ENCODE measurements around the gene ALK. TPM values are rescaled to one million over a fixed set of nuclear protein-coding genes. Genes with fewer than 3 reads are reported as not detected.
"Not testable (repeated sequence)": the region's sequence is repeated elsewhere in the genome, so short reads cannot be mapped to it uniquely, and the experiment has no call there.

Gene ALK
- total RNA-seq, 2 experiments from 2014 or later, result not detected

DNA sequence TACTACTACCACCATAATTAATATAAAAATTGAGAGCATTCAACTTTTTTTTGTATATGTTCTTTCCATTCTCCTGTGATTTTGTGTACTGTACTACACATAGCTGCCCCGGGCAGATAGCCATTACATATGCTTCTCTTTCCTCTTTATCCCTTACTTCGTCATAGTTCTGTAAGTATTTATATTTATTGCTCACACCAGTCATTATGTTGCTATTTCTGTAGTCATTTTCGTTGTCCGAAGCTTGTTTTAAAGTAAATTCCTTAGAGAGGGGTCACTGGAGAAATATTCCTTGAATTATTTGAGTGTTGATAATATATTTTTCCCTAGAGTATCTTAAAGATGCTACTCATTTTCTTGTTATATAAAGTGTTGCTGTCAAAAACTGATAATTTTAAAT lies 662.2 kb downstream of the ALK start:
- Mint-ChIP-seq H3K9me3 (no peaks in the 10 kb centered on the region), H3K36me3 (no peaks in the 10 kb centered on the region), H3K27ac (no peak overlapping the region), H3K4me3 (no peak overlapping the region), H3K4me1 (no peaks in the 10 kb centered on the region), H3K27me3 (peaks cover 38% of the 10 kb centered on the region)
- POLR2A ChIA-PET, result no interaction called here
- ATAC-seq (ENCODE audit: low read depth) (no peak), DNase-seq (no peak)

DNA sequence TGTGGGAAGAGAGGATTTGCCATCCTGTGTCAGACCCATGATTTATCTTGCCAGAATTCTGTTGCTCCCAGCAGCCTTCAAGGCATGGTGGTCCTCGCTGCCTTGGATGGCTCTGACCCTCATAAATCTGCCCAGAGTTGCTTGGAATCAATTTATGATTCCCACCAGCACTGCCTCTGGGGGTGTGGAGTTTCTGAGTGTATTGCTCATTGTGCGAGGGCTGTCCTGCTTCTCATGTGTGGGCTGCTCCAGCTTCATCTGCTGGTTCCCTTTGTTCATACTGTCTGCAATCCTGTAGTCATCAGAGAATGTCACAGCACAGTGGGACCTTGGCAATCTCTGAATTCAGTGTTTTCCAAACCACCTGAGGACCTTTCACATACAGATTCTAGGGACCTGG lies 666.4 kb downstream of the ALK start:
- Mint-ChIP-seq H3K27me3 (peaks cover 29% of the 10 kb centered on the region), H3K4me1 (no peaks in the 10 kb centered on the region), H3K27ac (no peak overlapping the region), H3K36me3 (no peaks in the 10 kb centered on the region), H3K4me3 (no peak overlapping the region), H3K9me3 (no peaks in the 10 kb centered on the region)
- DNase-seq (no peak), ATAC-seq (ENCODE audit: low read depth) (no peak)
- POLR2A ChIA-PET, result no interaction called here

- H3K4me3 Mint-ChIP-seq; ATAC-seq (ENCODE audit: low read depth); POLR2A ChIA-PET; H3K4me1 Mint-ChIP-seq; H3K27ac Mint-ChIP-seq; DNase-seq; H3K9me3 Mint-ChIP-seq; H3K36me3 Mint-ChIP-seq: not testable (repeated sequence)
- H3K27me3 Mint-ChIP-seq, result peaks cover 22% of the 10 kb centered on the region
These were observed 667.7 kb downstream of the ALK start for GRCh38 chr2:29253495-29254275.

DNA sequence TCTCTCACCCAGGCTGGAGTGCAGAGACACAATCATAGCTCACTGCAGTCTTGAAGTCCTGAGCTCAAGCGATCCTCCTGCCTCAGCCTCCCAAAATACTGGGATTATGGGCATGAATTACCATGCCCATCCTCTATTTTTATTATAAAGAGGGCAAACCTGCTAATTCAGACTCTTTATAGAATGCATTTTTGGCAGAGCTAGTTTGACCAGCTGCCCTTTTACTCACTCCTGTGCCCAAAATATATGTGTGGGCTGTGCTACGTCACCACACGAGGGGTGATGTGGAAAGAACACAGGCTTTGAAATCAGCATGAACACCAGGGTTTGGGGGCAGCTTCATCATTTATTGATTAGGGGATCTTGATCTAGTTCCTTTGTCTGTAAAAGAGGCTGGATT lies 668.4 kb downstream of the ALK start:
- Mint-ChIP-seq H3K4me1 (no peaks in the 10 kb centered on the region), H3K27ac (no peak overlapping the region), H3K27me3 (peaks cover 16% of the 10 kb centered on the region), H3K4me3 (no peak overlapping the region), H3K36me3 (no peaks in the 10 kb centered on the region), H3K9me3 (no peaks in the 10 kb centered on the region)
- DNase-seq (no peak), ATAC-seq (ENCODE audit: low read depth) (no peak)
- POLR2A ChIA-PET, result no interaction called here

DNA sequence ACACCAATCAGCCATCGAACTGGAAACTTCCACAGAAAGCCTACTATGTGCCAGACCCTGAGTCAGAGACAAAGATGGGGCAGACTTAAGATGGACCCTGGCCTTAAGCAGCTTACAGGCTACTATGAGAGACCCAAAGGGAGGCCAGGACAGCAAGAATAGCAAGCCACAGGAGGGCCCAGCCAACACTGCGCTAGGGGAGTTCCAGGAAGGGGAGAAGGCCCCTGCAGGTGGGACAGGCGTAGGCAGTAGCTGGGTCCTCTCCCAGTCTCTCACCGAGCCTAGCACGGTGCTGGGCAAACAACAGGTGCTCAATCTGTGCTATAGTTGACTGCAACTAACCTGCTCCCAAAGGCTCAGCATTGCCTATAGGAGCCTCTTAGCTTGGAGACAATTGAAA lies 670.0 kb downstream of the ALK start:
- Mint-ChIP-seq H3K4me3 (no peak overlapping the region), H3K4me1 (no peaks in the 10 kb centered on the region)

GRCh38 chr2:29250977-29251376 lies 670.4 kb downstream of the ALK start:
- Mint-ChIP-seq H3K27ac (no peak overlapping the region), H3K9me3 (no peaks in the 10 kb centered on the region), H3K27me3 (peaks cover 10% of the 10 kb centered on the region), H3K4me1 (no peaks in the 10 kb centered on the region), H3K4me3 (no peak overlapping the region), H3K36me3 (no peaks in the 10 kb centered on the region)
- POLR2A ChIA-PET, result no interaction called here
- ATAC-seq (ENCODE audit: low read depth), result no peak
- DNase-seq, result no peak

More for the DNA sequence above, 670.0 kb downstream of the ALK start:
- DNase-seq (no peak), ATAC-seq (ENCODE audit: low read depth) (no peak)
- H3K27ac Mint-ChIP-seq, result no peak overlapping the region
- POLR2A ChIA-PET, result no interaction called here
- H3K36me3 Mint-ChIP-seq, result no peaks in the 10 kb centered on the region
- no peaks in the 10 kb centered on the region for H3K9me3 Mint-ChIP-seq
- H3K27me3 Mint-ChIP-seq, result peaks cover 11% of the 10 kb centered on the region

DNA sequence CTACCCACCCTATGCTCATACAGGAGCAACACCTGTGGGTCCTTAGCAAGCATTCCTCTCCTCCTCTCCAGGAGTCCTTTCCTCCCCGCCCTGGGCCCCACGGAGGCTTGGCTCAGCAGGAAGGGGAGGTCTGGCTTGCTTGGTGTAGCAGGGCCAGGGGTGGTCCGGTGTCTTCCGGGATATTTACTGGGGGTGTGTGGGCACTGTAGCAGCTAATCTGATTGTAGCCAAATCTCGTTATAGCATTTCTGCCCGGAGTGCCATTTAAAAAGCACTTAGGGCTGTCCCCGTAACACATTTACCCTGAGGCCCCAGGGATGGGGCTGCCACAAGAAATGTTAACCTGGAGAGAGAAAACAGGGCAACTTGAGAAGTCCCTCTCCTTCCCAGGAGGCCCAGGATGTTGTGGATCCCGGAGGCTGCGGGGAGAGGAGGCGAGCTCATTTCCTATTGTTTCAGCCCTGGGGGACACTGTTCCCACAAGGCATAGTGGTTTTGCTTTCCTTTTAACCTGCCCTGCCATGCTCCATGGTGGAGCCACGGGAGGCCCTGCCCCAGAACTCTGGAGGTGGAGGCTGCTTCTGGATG lies 671.6 kb downstream of the ALK start:
- Mint-ChIP-seq H3K27ac (no peak overlapping the region), H3K9me3 (no peaks in the 10 kb centered on the region), H3K4me3 (no peak overlapping the region), H3K27me3 (peaks cover 6% of the 10 kb centered on the region), H3K36me3 (no peaks in the 10 kb centered on the region), H3K4me1 (no peaks in the 10 kb centered on the region)
- DNase-seq (no peak), ATAC-seq (ENCODE audit: low read depth) (no peak)
- POLR2A ChIA-PET, result no interaction called here

DNA sequence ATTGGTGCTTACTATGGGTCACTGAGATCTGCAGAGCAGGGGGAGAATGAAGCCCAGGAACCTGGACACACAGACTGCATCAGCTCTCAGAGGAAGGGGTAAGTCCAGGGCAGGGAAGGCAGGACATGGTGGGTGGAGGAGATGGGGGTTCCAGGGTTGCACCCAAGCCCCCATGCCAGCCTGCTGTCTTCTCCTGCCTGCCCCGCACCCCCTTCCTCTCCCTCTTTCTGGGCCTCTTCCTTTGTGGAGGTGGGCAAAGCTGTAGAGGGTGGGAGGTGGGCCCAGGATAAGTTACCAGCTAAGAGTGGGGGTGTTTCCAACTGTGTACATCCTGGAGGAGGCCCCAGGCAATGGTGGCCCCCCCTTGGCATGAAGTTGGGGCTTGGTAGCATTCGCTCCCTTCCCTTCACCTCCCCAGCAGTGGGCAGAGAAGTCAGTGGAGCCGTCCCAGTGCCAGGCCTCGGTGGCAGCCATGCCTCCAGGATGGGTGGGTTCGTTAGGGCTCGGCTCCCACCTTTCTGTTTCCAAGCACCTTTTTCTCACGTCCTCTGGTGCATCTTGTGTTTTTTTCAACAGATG lies 674.0 kb downstream of the ALK start:
- Mint-ChIP-seq H3K9me3 (no peaks in the 10 kb centered on the region), H3K27me3 (no peaks in the 10 kb centered on the region), H3K27ac (no peak overlapping the region), H3K4me1 (no peaks in the 10 kb centered on the region), H3K4me3 (no peak overlapping the region), H3K36me3 (no peaks in the 10 kb centered on the region)
- POLR2A ChIA-PET, result no interaction called here
- DNase-seq, result no peak
- no peak for ATAC-seq (ENCODE audit: low read depth)

DNA sequence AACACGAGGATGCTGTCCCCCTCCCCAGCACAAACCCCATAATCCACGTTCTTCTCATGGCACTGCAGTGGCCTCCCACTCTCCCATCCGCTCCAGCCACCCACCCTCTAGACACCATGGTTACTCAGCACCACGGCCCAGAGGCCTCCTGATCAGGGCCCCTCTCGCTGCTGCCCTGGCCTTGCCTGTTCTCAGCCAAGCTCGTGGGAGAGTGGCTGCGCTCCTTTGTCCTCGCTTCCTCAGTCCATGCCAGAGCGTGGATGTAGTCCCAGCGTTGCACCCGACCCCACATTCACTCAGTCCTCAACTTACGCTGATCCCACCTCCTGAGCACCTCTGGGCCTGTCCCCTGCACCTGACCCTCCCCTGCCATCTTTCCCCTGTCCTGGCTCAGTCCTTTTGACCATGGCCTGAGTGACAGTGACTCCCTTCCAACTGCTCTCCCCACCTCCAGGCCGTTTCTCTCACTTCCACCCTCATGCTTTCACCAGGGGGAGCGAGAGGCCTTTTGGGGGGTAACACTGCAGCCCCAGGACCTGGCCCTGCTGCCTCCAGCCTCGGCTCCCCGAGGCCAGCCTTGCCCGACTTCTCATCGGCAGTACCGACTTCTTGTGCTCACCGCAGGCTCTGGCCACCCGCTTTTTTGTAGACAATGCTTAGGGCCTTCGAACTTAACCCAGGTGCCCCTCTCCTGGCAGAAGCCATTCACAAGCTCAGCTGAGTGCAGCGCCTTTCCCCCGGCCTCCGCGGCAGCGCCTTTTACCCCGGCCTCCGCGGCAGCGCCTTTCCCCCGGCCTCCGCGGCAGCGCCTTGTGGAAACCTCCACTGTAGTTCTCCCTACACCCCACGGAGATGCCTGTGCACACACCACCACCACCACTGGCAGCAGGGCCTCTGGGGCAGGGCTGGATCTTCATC lies 674.7 kb downstream of the ALK start:
- H3K9me3 Mint-ChIP-seq, result no peaks in the 10 kb centered on the region
- POLR2A ChIA-PET, result no interaction called here
- DNase-seq (no peak), ATAC-seq (ENCODE audit: low read depth) (no peak)
- H3K27me3 Mint-ChIP-seq, result no peaks in the 10 kb centered on the region
- no peak overlapping the region for H3K4me3 Mint-ChIP-seq
- no peaks in the 10 kb centered on the region for H3K36me3 Mint-ChIP-seq
- no peak overlapping the region for H3K27ac Mint-ChIP-seq
- no peaks in the 10 kb centered on the region for H3K4me1 Mint-ChIP-seq

DNA sequence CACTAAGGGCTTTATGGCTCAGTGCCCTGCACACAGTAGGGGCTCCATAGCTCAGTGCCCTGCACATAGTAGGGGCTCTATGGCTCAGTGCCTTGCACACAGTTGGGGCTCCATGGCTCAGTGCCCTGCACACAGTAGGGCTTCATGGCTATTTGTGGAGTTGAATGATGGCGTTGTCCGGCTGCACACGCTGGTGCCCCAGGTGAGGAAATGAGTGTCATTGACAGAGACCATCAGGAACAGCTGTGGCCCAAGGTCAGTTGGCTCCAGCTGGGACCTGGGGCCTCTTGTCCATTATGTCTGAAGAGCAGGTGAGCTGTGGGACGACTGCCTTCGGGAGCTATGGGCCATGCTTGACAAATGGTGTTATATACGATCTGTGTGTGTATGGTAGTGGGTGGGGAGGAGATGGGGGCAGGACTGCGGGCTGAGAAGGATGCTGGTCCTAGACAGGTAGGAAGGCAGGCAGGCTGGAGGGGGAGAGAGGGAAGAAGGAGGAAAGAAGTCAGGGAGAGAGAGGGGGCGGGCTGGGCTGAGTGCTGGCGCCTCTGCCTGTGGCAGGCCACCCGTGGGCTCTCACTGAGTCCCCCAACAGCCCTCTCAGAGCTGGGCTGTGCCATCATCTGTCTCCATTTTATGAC lies 675.5 kb downstream of the ALK start:
- Mint-ChIP-seq H3K27me3 (no peaks in the 10 kb centered on the region), H3K36me3 (no peaks in the 10 kb centered on the region), H3K27ac (no peak overlapping the region), H3K4me1 (no peaks in the 10 kb centered on the region), H3K4me3 (no peak overlapping the region), H3K9me3 (no peaks in the 10 kb centered on the region)
- POLR2A ChIA-PET, result no interaction called here
- DNase-seq, result no peak
- no peak for ATAC-seq (ENCODE audit: low read depth)

- H3K4me1 Mint-ChIP-seq; H3K36me3 Mint-ChIP-seq; DNase-seq; ATAC-seq (ENCODE audit: low read depth); POLR2A ChIA-PET; H3K27ac Mint-ChIP-seq; H3K27me3 Mint-ChIP-seq; H3K9me3 Mint-ChIP-seq; H3K4me3 Mint-ChIP-seq: not testable (repeated sequence)
These were observed 676.2 kb downstream of the ALK start for GRCh38 chr2:29245035-29245741.

GRCh38 chr2:29242621-29243375 lies 678.6 kb downstream of the ALK start:
- no peak for DNase-seq
- Mint-ChIP-seq H3K27me3 (no peaks in the 10 kb centered on the region), H3K4me1 (no peaks in the 10 kb centered on the region), H3K36me3 (no peaks in the 10 kb centered on the region), H3K27ac (no peak overlapping the region), H3K9me3 (no peaks in the 10 kb centered on the region), H3K4me3 (no peak overlapping the region)
- POLR2A ChIA-PET, result no interaction called here
- no peak for ATAC-seq (ENCODE audit: low read depth)
